Thoracic aorta (tissue), 2 donors: ENCODE results near the gene MYO1C. TPM values are rescaled to one million over a fixed set of nuclear protein-coding genes. Genes with fewer than 3 reads are reported as not detected.
"Not testable (repeated sequence)": the region's sequence is repeated elsewhere in the genome, so short reads cannot be mapped to it uniquely, and the experiment has no call there.

Experiments used
- ATAC-seq: fragments of 150-250 bp; one replicate; pipeline ENCODE4 v1.8.0; 2017; ENCODE audit warnings: low read depth; ENCODE audit not compliant: insufficient number of reproducible peaks, low FRiP score
- DNase-seq: peaks from one replicate; pipeline ENCODE4 v3.0.0-alpha.2; 2020; ENCODE audit warnings: low spot score
- H3K27ac ChIP-seq, 2 donors: fragments of 200-600 bp; sonication (generic); 1 replicate in 1 of 2; 2 replicates in 1 of 2; pipeline ENCODE4 v1.5.1; 2016; ENCODE audit warnings: mild to moderate bottlenecking in 2 of 2, moderate library complexity in 2 of 2
- H3K27me3 ChIP-seq: fragments of 200-600 bp; sonication (generic); replicated peaks from 2 replicates; pipeline ENCODE4 v1.6.0; 2016; ENCODE audit warnings: mild to moderate bottlenecking; ENCODE audit not compliant: insufficient read depth
- H3K36me3 ChIP-seq: fragments of 200-600 bp; sonication (generic); one replicate; pipeline ENCODE4 v1.5.1; 2016
- H3K4me1 ChIP-seq, 2 donors: fragments of 200-600 bp; sonication (generic); 1 replicate in 1 of 2; 2 replicates in 1 of 2; pipeline versions ENCODE4 v1.5.1 to v1.6.0; 2016; ENCODE audit warnings: low read depth in 2 of 2, mild to moderate bottlenecking in 1 of 2; ENCODE audit not compliant: control insufficient read depth in 1 of 2
- H3K4me3 ChIP-seq: fragments of 200-600 bp; sonication (generic); 2 replicates; pipeline ENCODE4 v1.5.1; 2016; ENCODE audit warnings: mild to moderate bottlenecking
- H3K9me3 ChIP-seq: fragments of 200-600 bp; sonication (generic); 2 replicates; pipeline ENCODE4 v1.5.1; 2016
- total RNA-seq, 2 donors: library from RNA; depleted of rRNA; stranded (reverse); fragments of >200 nt; gene quantifications; one replicate each; pipeline versions ENCODE4 v1.1.0 to v1.2.3, GENCODE V29; 2016
- TF ChIP-seq, protein P1 (sequence below): fragments of 200-600 bp; sonication (generic); IDR thresholded peaks from one replicate; pipeline ENCODE4 v1.5.1; 2019; ENCODE audit warnings: antibody characterized with exemption

MYO1C gene
- total RNA-seq, 2 donors from 2014 or later = 160 to 226 TPM

DNA sequence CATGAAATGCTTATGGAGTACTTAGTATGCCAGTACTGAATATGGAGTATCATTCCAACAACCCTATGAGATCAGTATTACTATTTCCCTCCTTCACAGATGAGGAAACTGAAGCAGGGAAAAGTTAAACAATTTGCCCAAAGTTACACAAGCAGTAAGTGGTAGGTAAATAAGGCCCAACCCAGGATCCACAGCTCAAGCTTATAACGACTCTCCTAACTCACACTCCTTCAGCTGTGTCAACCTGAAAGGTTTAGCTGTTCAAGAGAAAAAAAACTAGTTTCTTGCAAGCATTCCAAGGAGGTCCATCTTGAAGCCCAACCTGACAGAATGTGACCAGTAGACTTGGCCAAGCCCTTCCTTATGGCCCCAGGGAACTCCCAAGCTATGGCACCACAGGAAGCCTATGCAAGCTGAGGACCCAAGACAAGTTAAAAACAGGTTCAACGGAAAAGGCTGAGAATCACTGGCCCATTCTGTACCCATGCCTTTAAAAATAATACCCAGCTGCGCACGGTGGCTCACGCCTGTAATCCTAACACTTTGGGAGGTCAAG, 43.0 kb downstream of the MYO1C start:
- H3K4me1 ChIP-seq = peaks cover 15 to 46% of the 10 kb centered on the region in 2 donors
- H3K27me3 ChIP-seq = no peaks in the 10 kb centered on the region
- DNase-seq (no peak), ATAC-seq (no peak)
- H3K36me3 ChIP-seq = no peaks in the 10 kb centered on the region
- no peaks in the 10 kb centered on the region for H3K9me3 ChIP-seq
- no peak overlapping the region for H3K4me3 ChIP-seq
- TF ChIP-seq, protein P1, sequence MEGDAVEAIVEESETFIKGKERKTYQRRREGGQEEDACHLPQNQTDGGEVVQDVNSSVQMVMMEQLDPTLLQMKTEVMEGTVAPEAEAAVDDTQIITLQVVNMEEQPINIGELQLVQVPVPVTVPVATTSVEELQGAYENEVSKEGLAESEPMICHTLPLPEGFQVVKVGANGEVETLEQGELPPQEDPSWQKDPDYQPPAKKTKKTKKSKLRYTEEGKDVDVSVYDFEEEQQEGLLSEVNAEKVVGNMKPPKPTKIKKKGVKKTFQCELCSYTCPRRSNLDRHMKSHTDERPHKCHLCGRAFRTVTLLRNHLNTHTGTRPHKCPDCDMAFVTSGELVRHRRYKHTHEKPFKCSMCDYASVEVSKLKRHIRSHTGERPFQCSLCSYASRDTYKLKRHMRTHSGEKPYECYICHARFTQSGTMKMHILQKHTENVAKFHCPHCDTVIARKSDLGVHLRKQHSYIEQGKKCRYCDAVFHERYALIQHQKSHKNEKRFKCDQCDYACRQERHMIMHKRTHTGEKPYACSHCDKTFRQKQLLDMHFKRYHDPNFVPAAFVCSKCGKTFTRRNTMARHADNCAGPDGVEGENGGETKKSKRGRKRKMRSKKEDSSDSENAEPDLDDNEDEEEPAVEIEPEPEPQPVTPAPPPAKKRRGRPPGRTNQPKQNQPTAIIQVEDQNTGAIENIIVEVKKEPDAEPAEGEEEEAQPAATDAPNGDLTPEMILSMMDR = no peak
- no peak overlapping the region for H3K27ac ChIP-seq

DNA sequence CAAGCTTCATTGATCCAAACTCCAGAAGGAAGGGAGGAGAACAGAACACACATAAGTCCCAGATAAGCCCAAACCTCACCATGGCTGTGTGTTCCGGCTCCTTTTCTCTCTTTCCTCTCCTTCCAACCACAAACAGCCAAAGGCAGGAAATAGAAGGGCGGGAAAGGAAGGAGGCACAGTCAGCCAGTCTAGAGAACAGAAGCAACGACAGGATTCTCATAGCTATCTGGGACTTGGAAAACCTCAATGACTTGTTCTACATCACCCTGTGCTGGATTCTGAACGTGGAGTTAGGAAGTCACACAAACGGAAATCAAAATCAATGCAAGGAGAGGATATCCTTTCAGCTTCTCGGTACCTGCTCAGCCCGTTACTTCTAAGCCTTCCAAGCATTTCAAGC, 45.4 kb downstream of the MYO1C start:
- peaks cover 6 to 22% of the 10 kb centered on the region in 2 donors for H3K4me1 ChIP-seq
- no peak for DNase-seq
- H3K36me3 ChIP-seq = no peaks in the 10 kb centered on the region
- no peak overlapping the region for H3K4me3 ChIP-seq
- H3K27me3 ChIP-seq = no peaks in the 10 kb centered on the region
- TF ChIP-seq, protein P1 = no peak
- no peaks in the 10 kb centered on the region for H3K9me3 ChIP-seq
- H3K27ac ChIP-seq = no peak overlapping the region
- ATAC-seq = no peak

GRCh38 chr17:1446201-1446600, 46.3 kb downstream of the MYO1C start:
- Histone ChIP-seq H3K4me3 (no peak overlapping the region), H3K9me3 (no peaks in the 10 kb centered on the region), H3K27ac (no peak overlapping the region), H3K4me1 (peaks cover 6 to 13% of the 10 kb centered on the region in 2 donors), H3K27me3 (no peaks in the 10 kb centered on the region), H3K36me3 (no peaks in the 10 kb centered on the region)
- no peak for DNase-seq
- ATAC-seq = no peak
- TF ChIP-seq, protein P1 = no peak

GRCh38 chr17:1445695-1446094, 46.8 kb downstream of the MYO1C start:
- H3K4me1 ChIP-seq = peaks cover 6 to 11% of the 10 kb centered on the region in 2 donors
- H3K36me3 ChIP-seq, DNase-seq, H3K27me3 ChIP-seq, H3K4me3 ChIP-seq, H3K9me3 ChIP-seq, ATAC-seq, H3K27ac ChIP-seq: not testable (repeated sequence)

DNA sequence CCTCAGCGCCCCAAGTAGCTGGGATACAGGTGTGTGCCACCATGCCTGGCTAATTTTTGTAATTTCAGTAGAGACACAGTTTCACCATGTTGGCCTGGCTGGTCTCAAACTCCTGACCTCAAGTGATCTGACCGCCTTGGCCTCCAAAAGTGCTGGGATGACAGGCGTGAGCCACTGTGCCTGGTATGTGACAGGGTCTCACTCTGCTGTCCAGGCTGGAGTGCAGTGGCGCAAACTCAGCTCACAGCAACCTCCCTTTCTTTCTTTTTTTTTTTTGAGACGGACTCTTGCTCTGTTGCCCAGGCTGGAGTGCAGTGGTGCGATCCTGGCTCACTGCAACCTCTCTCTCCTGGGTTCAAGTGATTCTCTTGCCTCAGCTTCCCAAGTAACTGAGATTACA, 49.8 kb downstream of the MYO1C start:
- not testable (repeated sequence) for DNase-seq, H3K27ac ChIP-seq, H3K9me3 ChIP-seq, H3K4me3 ChIP-seq, H3K27me3 ChIP-seq, ATAC-seq, H3K36me3 ChIP-seq
- peaks cover 8 to 27% of the 10 kb centered on the region in 2 donors for H3K4me1 ChIP-seq

DNA sequence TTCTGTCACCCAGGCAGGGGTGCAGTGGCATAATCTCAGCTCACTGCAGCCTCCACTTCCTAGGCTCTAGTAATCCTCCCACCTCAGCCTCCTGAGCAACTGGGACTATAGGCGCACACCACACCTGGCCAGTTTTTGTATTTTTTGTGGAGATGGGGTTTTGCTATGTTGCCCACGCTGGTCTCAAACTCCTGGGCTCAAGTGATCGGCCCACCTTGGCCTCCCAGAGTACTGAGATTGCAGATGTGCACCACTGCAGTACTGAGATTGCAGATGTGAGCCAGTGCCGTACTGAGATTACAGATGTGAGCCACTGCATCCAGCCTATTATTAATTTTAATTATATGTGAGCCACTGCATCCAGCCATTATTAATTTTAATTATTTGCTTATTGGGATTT, 50.3 kb downstream of the MYO1C start:
- Histone ChIP-seq H3K27ac (no peak overlapping the region), H3K9me3 (no peaks in the 10 kb centered on the region), H3K4me1 (peaks cover 6 to 31% of the 10 kb centered on the region in 2 donors), H3K36me3 (no peaks in the 10 kb centered on the region), H3K27me3 (no peaks in the 10 kb centered on the region), H3K4me3 (no peak overlapping the region)
- DNase-seq = no peak
- TF ChIP-seq, protein P1 = no peak
- ATAC-seq = no peak
